ENCODE measurements around the gene HPCAL1.

Gene HPCAL1

GRCh38 chr2:10377052-10377746, 74.5 kb downstream of the HPCAL1 start:
- Histone ChIP-seq H3K4me3 (ENCODE audit: low read length) (peak overlapping the region; percentile 61), H3K9me2 (replicated peaks; ENCODE audit: control insufficient read depth, low read length) (no peaks in the 10 kb centered on the region), H3K4me1 (ENCODE audit: control insufficient read depth, low read length) (peaks cover 77% of the 10 kb centered on the region), H4K20me1 (ENCODE audit: control insufficient read depth, insufficient read depth, low read depth, low read length) (no peaks in the 10 kb centered on the region), H3K27ac (ENCODE audit: low read depth, low read length) (peak overlapping the region; percentile 80), H3K27me3 (ENCODE audit: control insufficient read depth, low read length) (no peaks in the 10 kb centered on the region), H3F3A (ENCODE audit: control insufficient read depth, insufficient read depth) (peaks cover 20% of the 10 kb centered on the region; the same call in 1 of the 2 replicates), H3K4me2 (ENCODE audit: low read length) (peak overlapping the region; percentile 62), H3K36me3 (ENCODE audit: control insufficient read depth, low read length) (no peaks in the 10 kb centered on the region), H3K79me2 (ENCODE audit: control insufficient read depth, low read length) (peaks cover 6% of the 10 kb centered on the region), H3K9me3 (ENCODE audit: control insufficient read depth, insufficient read depth, low read length) (no peaks in the 10 kb centered on the region)
- no peak for TF ChIP-seq CTCF (IDR thresholded peaks at IDR 0.05; ENCODE audit: low read depth, low read length, poor library complexity, severe bottlenecking)

GRCh38 chr2:10377747-10378085, 75.0 kb downstream of the HPCAL1 start:
- H3K4me3 ChIP-seq (ENCODE audit: low read length), result peak overlapping the region; percentile 61
- peak overlapping the region; percentile 62 for H3K4me2 ChIP-seq (ENCODE audit: low read length)
- H3K79me2 ChIP-seq (ENCODE audit: control insufficient read depth, low read length), result peaks cover 6% of the 10 kb centered on the region
- no peaks in the 10 kb centered on the region for H4K20me1 ChIP-seq (ENCODE audit: control insufficient read depth, insufficient read depth, low read depth, low read length)
- H3K9me3 ChIP-seq (ENCODE audit: control insufficient read depth, insufficient read depth, low read length), result no peaks in the 10 kb centered on the region
- H3K27me3 ChIP-seq (ENCODE audit: control insufficient read depth, low read length), result no peaks in the 10 kb centered on the region
- H3K36me3 ChIP-seq (ENCODE audit: control insufficient read depth, low read length), result no peaks in the 10 kb centered on the region
- peak overlapping the region; percentile 80 for H3K27ac ChIP-seq (ENCODE audit: low read depth, low read length)
- H3K9me2 ChIP-seq (replicated peaks; ENCODE audit: control insufficient read depth, low read length), result no peaks in the 10 kb centered on the region
- peaks cover 82% of the 10 kb centered on the region for H3K4me1 ChIP-seq (ENCODE audit: control insufficient read depth, low read length)
- TF ChIP-seq EZH2phosphoT487 (IDR thresholded peaks at IDR 0.05; ENCODE audit: borderline replicate concordance, low read length), result no peak
- TF ChIP-seq CTCF (IDR thresholded peaks at IDR 0.05; ENCODE audit: low read depth, low read length, poor library complexity, severe bottlenecking), result no peak
- peaks cover 23% of the 10 kb centered on the region; the same call in 1 of the 2 replicates for H3F3A ChIP-seq (ENCODE audit: control insufficient read depth, insufficient read depth)

GRCh38 chr2:10378189-10378588, 75.5 kb downstream of the HPCAL1 start:
- Histone ChIP-seq H3K4me1 (ENCODE audit: control insufficient read depth, low read length) (peaks cover 87% of the 10 kb centered on the region), H3K27ac (ENCODE audit: low read depth, low read length) (peak overlapping the region; percentile 80), H3K27me3 (ENCODE audit: control insufficient read depth, low read length) (no peaks in the 10 kb centered on the region), H3K4me2 (ENCODE audit: low read length) (peak overlapping the region; percentile 62), H3K79me2 (ENCODE audit: control insufficient read depth, low read length) (peaks cover 6% of the 10 kb centered on the region), H3K9me3 (ENCODE audit: control insufficient read depth, insufficient read depth, low read length) (no peaks in the 10 kb centered on the region), H3K9me2 (replicated peaks; ENCODE audit: control insufficient read depth, low read length) (no peaks in the 10 kb centered on the region), H3K36me3 (ENCODE audit: control insufficient read depth, low read length) (no peaks in the 10 kb centered on the region), H3F3A (ENCODE audit: control insufficient read depth, insufficient read depth) (peaks cover 23% of the 10 kb centered on the region; the same call in 1 of the 2 replicates), H3K4me3 (ENCODE audit: low read length) (peak overlapping the region; percentile 61), H4K20me1 (ENCODE audit: control insufficient read depth, insufficient read depth, low read depth, low read length) (no peaks in the 10 kb centered on the region)
- no peak for TF ChIP-seq CTCF (IDR thresholded peaks at IDR 0.05; ENCODE audit: low read depth, low read length, poor library complexity, severe bottlenecking)
- no peak for TF ChIP-seq EZH2phosphoT487 (IDR thresholded peaks at IDR 0.05; ENCODE audit: borderline replicate concordance, low read length)
